H7 (cell line): ENCODE measurements around the gene THAP3. TPM values are rescaled to one million over a fixed set of nuclear protein-coding genes. Genes with fewer than 3 reads are reported as not detected.
A peak's percentile ranks its signal among the peaks of the same experiment; 100 is the strongest.
"Not testable (repeated sequence)": the region's sequence is repeated elsewhere in the genome, so short reads cannot be mapped to it uniquely, and the experiment has no call there.

Source experiments
- DNase-seq: peaks from one replicate; pipeline ENCODE4 v3.0.0; 2012
- H3K27me3 ChIP-seq: 2 replicates; pipeline ENCODE4 v1.6.0; 2011; ENCODE audit warnings: mild to moderate bottlenecking, low read length; ENCODE audit not compliant: control insufficient read depth, insufficient read depth
- H3K36me3 ChIP-seq: replicated peaks from 2 replicates; pipeline ENCODE4 v1.5.1; 2011; ENCODE audit warnings: low read length; ENCODE audit not compliant: control insufficient read depth, insufficient read depth
- H3K4me3 ChIP-seq: 2 replicates; pipeline ENCODE4 v1.5.1; 2011; ENCODE audit warnings: low read depth, mild to moderate bottlenecking, control low read depth, low read length, moderate library complexity; ENCODE audit not compliant: insufficient read depth
- total RNA-seq: library from RNA; depleted of rRNA; stranded (reverse); fragments of >200 nt; shearing (Covaris generic); gene quantifications from 2 replicates; pipeline ENCODE4 v1.2.3, GENCODE V29; 2014

THAP3 gene
- total RNA-seq, 1 experiment from 2014 or later, result 47.7 TPM

- no peak overlapping the region for H3K4me3 ChIP-seq
- no peaks in the 10 kb centered on the region for H3K27me3 ChIP-seq
- DNase-seq, result no peak
- peaks cover 27% of the 10 kb centered on the region for H3K36me3 ChIP-seq
Observed at GRCh38 chr1:6632588-6633514, 8.2 kb downstream of the THAP3 start.

- Histone ChIP-seq H3K36me3 (peaks cover 32% of the 10 kb centered on the region), H3K27me3 (no peaks in the 10 kb centered on the region), H3K4me3 (no peak overlapping the region)
- peak; percentile 91 for DNase-seq
Observed at GRCh38 chr1:6634371-6635052, 9.8 kb downstream of the THAP3 start.

- Histone ChIP-seq H3K4me3 (no peak overlapping the region), H3K27me3 (no peaks in the 10 kb centered on the region), H3K36me3 (peaks cover 39% of the 10 kb centered on the region)
- DNase-seq, result no peak
Observed at GRCh38 chr1:6635161-6635909, 10.7 kb downstream of the THAP3 start.

- DNase-seq, result no peak
- no peak overlapping the region for H3K4me3 ChIP-seq
- no peaks in the 10 kb centered on the region for H3K27me3 ChIP-seq
- H3K36me3 ChIP-seq, result peaks cover 41% of the 10 kb centered on the region
Observed at GRCh38 chr1:6635910-6636760, 11.5 kb downstream of the THAP3 start.

- not testable (repeated sequence) for H3K27me3 ChIP-seq, DNase-seq, H3K4me3 ChIP-seq
- peaks cover 44% of the 10 kb centered on the region for H3K36me3 ChIP-seq
Observed at GRCh38 chr1:6636778-6637177, 12.1 kb downstream of the THAP3 start.

- H3K27me3 ChIP-seq, result no peaks in the 10 kb centered on the region
- H3K4me3 ChIP-seq, result no peak overlapping the region
- peaks cover 49% of the 10 kb centered on the region for H3K36me3 ChIP-seq
Observed at GRCh38 chr1:6637770-6638169, 13.1 kb downstream of the THAP3 start.

GRCh38 chr1:6638226-6638625 lies 13.6 kb downstream of the THAP3 start:
- Histone ChIP-seq H3K4me3 (no peak overlapping the region), H3K36me3 (peaks cover 50% of the 10 kb centered on the region), H3K27me3 (no peaks in the 10 kb centered on the region)
- no peak for DNase-seq

More at GRCh38 chr1:6637770-6638169, 13.1 kb downstream of the THAP3 start:
- DNase-seq, result no peak

GRCh38 chr1:6640867-6641266 lies 16.2 kb downstream of the THAP3 start:
- peaks cover 63% of the 10 kb centered on the region for H3K36me3 ChIP-seq

GRCh38 chr1:6645018-6645417 lies 20.4 kb downstream of the THAP3 start:
- Histone ChIP-seq H3K4me3 (no peak overlapping the region), H3K36me3 (peaks cover 38% of the 10 kb centered on the region), H3K27me3 (no peaks in the 10 kb centered on the region)
- no peak for DNase-seq

More at GRCh38 chr1:6640867-6641266, 16.2 kb downstream of the THAP3 start:
- DNase-seq, H3K27me3 ChIP-seq, H3K4me3 ChIP-seq: not testable (repeated sequence)

- Histone ChIP-seq H3K27me3 (no peaks in the 10 kb centered on the region), H3K36me3 (peaks cover 40% of the 10 kb centered on the region), H3K4me3 (no peak overlapping the region)
- DNase-seq, result peak; percentile 83
Observed at GRCh38 chr1:6646499-6647148, 22.0 kb downstream of the THAP3 start.

- Histone ChIP-seq H3K36me3 (peaks cover 37% of the 10 kb centered on the region), H3K4me3 (no peak overlapping the region), H3K27me3 (no peaks in the 10 kb centered on the region)
- peak; percentile 14 for DNase-seq
Observed at GRCh38 chr1:6648556-6648955, 23.9 kb downstream of the THAP3 start.

GRCh38 chr1:6651909-6652308 lies 27.2 kb downstream of the THAP3 start:
- Histone ChIP-seq H3K36me3 (peaks cover 21% of the 10 kb centered on the region), H3K27me3 (no peaks in the 10 kb centered on the region), H3K4me3 (no peak overlapping the region)
- DNase-seq, result peak; percentile 48

- H3K27me3 ChIP-seq, result no peaks in the 10 kb centered on the region
- no peak overlapping the region for H3K4me3 ChIP-seq
- peak; percentile 15 for DNase-seq
- H3K36me3 ChIP-seq, result peaks cover 23% of the 10 kb centered on the region
Observed at GRCh38 chr1:6652986-6653385, 28.3 kb downstream of the THAP3 start.
